ENCODE measurements around the gene DAB2. TPM values are rescaled to one million over a fixed set of nuclear protein-coding genes. Genes with fewer than 3 reads are reported as not detected.
"Not testable (repeated sequence)": the region's sequence is repeated elsewhere in the genome, so short reads cannot be mapped to it uniquely, and the experiment has no call there.

The DAB2 gene
- total and polyA plus RNA-seq, 4 donors, result 29.6 to 112 (median 69.8) TPM

GRCh38 chr5:39411061-39411460 lies 13.7 kb downstream of the DAB2 start:
- 4 to 5% methylated on average over 1 of the region's 1 CpG for WGBS, 2 donors
- no peaks in the 10 kb centered on the region for H3K27me3 ChIP-seq (ENCODE audit: control insufficient read depth in 3 of 3, insufficient read depth in 3 of 3, low read length in 2 of 3)
- no peak for TF ChIP-seq CTCF (IDR thresholded peaks at IDR 0.05; ENCODE audit: control extremely low read depth, extremely low read depth)
- H3K36me3 ChIP-seq (ENCODE audit: control insufficient read depth in 4 of 4, insufficient read depth in 4 of 4, low read length in 4 of 4), result peaks cover 2 to 7% (median 4%) of the 10 kb centered on the region in 4 donors
- H3K4me3 ChIP-seq, result no peak overlapping the region
- H3K4me1 ChIP-seq (ENCODE audit: control insufficient read depth in 5 of 5, insufficient read depth in 5 of 5, low read length in 5 of 5), result peaks cover 0 to 29% (median 14%) of the 10 kb centered on the region in 5 donors
- DNase-seq (no peak), ATAC-seq (ENCODE audit: insufficient read depth, low FRiP score) (peak; percentile 70)
- no peak overlapping the region for H3K9ac ChIP-seq (ENCODE audit: insufficient read depth in 1 of 2, low read length in 2 of 2)
- H3K9me3 ChIP-seq (ENCODE audit: control insufficient read depth in 4 of 4, insufficient read depth in 3 of 4, low read length in 3 of 4), result peaks cover 0 to 3% (median 0%) of the 10 kb centered on the region in 4 donors
- no peak overlapping the region for H3K27ac ChIP-seq (ENCODE audit: low read depth in 1 of 2, low read length in 1 of 2)

GRCh38 chr5:39409033-39409432 lies 15.7 kb downstream of the DAB2 start:
- no peak overlapping the region for H3K27ac ChIP-seq (ENCODE audit: low read depth in 1 of 2, low read length in 1 of 2)
- no peak for ATAC-seq (ENCODE audit: insufficient read depth, low FRiP score)
- H3K36me3 ChIP-seq (ENCODE audit: control insufficient read depth in 4 of 4, insufficient read depth in 4 of 4, low read length in 4 of 4), result peaks cover 2 to 7% (median 4%) of the 10 kb centered on the region in 4 donors
- peaks cover 0 to 3% (median 0%) of the 10 kb centered on the region in 4 donors for H3K9me3 ChIP-seq (ENCODE audit: control insufficient read depth in 4 of 4, insufficient read depth in 3 of 4, low read length in 3 of 4)
- peaks cover 0 to 16% (median 10%) of the 10 kb centered on the region in 5 donors for H3K4me1 ChIP-seq (ENCODE audit: control insufficient read depth in 5 of 5, insufficient read depth in 5 of 5, low read length in 5 of 5)
- DNase-seq, result no peak
- H3K27me3 ChIP-seq (ENCODE audit: control insufficient read depth in 3 of 3, insufficient read depth in 3 of 3, low read length in 2 of 3), result no peaks in the 10 kb centered on the region
- TF ChIP-seq CTCF (IDR thresholded peaks at IDR 0.05; ENCODE audit: control extremely low read depth, extremely low read depth), result no peak
- WGBS, 2 donors, result 83 to 89% methylated on average over 1 of the region's 1 CpG
- H3K4me3 ChIP-seq, result no peak overlapping the region
- H3K9ac ChIP-seq (ENCODE audit: insufficient read depth in 1 of 2, low read length in 2 of 2), result no peak overlapping the region

- 59 to 76% methylated on average over 5 of the region's 5 CpGs for WGBS, 2 donors
- DNase-seq (no peak), ATAC-seq (ENCODE audit: insufficient read depth, low FRiP score) (no peak)
- Histone ChIP-seq H3K9me3 (ENCODE audit: control insufficient read depth in 4 of 4, insufficient read depth in 3 of 4, low read length in 3 of 4) (peaks cover 0 to 3% (median 0%) of the 10 kb centered on the region in 4 donors), H3K4me1 (ENCODE audit: control insufficient read depth in 5 of 5, insufficient read depth in 5 of 5, low read length in 5 of 5) (peaks cover 0 to 11% (median 8%) of the 10 kb centered on the region in 5 donors), H3K27ac (ENCODE audit: low read depth in 1 of 2, low read length in 1 of 2) (no peak overlapping the region), H3K9ac (ENCODE audit: insufficient read depth in 1 of 2, low read length in 2 of 2) (no peak overlapping the region), H3K27me3 (ENCODE audit: control insufficient read depth in 3 of 3, insufficient read depth in 3 of 3, low read length in 2 of 3) (no peaks in the 10 kb centered on the region), H3K4me3 (no peak overlapping the region), H3K36me3 (ENCODE audit: control insufficient read depth in 4 of 4, insufficient read depth in 4 of 4, low read length in 4 of 4) (peaks cover 2 to 4% (median 3%) of the 10 kb centered on the region in 4 donors)
- TF ChIP-seq CTCF (IDR thresholded peaks at IDR 0.05; ENCODE audit: control extremely low read depth, extremely low read depth), result no peak
Measured at GRCh38 chr5:39405083-39405843, 19.5 kb downstream of the DAB2 start.

- H3K4me3 ChIP-seq; H3K36me3 ChIP-seq (ENCODE audit: control insufficient read depth in 4 of 4, insufficient read depth in 4 of 4, low read length in 4 of 4); H3K27me3 ChIP-seq (ENCODE audit: control insufficient read depth in 3 of 3, insufficient read depth in 3 of 3, low read length in 2 of 3); DNase-seq; H3K9ac ChIP-seq (ENCODE audit: insufficient read depth in 1 of 2, low read length in 2 of 2); ATAC-seq (ENCODE audit: insufficient read depth, low FRiP score); H3K27ac ChIP-seq (ENCODE audit: low read depth in 1 of 2, low read length in 1 of 2); H3K9me3 ChIP-seq (ENCODE audit: control insufficient read depth in 4 of 4, insufficient read depth in 3 of 4, low read length in 3 of 4): not testable (repeated sequence)
- 85 to 91% methylated on average over 3 of the region's 3 CpGs for WGBS, 2 donors
- H3K4me1 ChIP-seq (ENCODE audit: control insufficient read depth in 5 of 5, insufficient read depth in 5 of 5, low read length in 5 of 5), result peaks cover 0 to 14% (median 11%) of the 10 kb centered on the region in 5 donors
Measured at GRCh38 chr5:39403761-39404160, 21.0 kb downstream of the DAB2 start.

- H3K27me3 ChIP-seq (ENCODE audit: control insufficient read depth in 3 of 3, insufficient read depth in 3 of 3, low read length in 2 of 3); H3K9me3 ChIP-seq (ENCODE audit: control insufficient read depth in 4 of 4, insufficient read depth in 3 of 4, low read length in 3 of 4); H3K27ac ChIP-seq (ENCODE audit: low read depth in 1 of 2, low read length in 1 of 2); H3K36me3 ChIP-seq (ENCODE audit: control insufficient read depth in 4 of 4, insufficient read depth in 4 of 4, low read length in 4 of 4); H3K9ac ChIP-seq (ENCODE audit: insufficient read depth in 1 of 2, low read length in 2 of 2); H3K4me3 ChIP-seq; ATAC-seq (ENCODE audit: insufficient read depth, low FRiP score); DNase-seq: not testable (repeated sequence)
- peaks cover 0 to 14% (median 9%) of the 10 kb centered on the region in 5 donors for H3K4me1 ChIP-seq (ENCODE audit: control insufficient read depth in 5 of 5, insufficient read depth in 5 of 5, low read length in 5 of 5)
Measured at GRCh38 chr5:39402140-39402539, 22.6 kb downstream of the DAB2 start.

Measured in lung (tissue), 12 donors.